Erythroblast (primary cell): ENCODE measurements around the gene FUOM.

Source experiments
- DNase-seq, 2 experiments: peaks; one replicate each; lab custom pipeline; 2025; lab: John Stamatoyannopoulos, UW
- GATA1 ChIP-seq: IDR thresholded peaks from 2 replicates; pipeline ENCODE4 v1.6.1; 2011; ENCODE audit warnings: low read depth, mild to moderate bottlenecking, control low read depth, low read length, moderate library complexity
- POLR2A ChIP-seq: IDR thresholded peaks from 2 replicates; pipeline ENCODE4 v1.6.1; 2011; ENCODE audit warnings: mild to moderate bottlenecking, low read length

FUOM gene

GRCh38 chr10:133306941-133307379, 50.9 kb downstream of the FUOM start:
- no peak for TF ChIP-seq POLR2A
- TF ChIP-seq GATA1 = no peak
- DNase-seq = peak; percentile 26 to 51

- DNase-seq = no peak
- no peak for TF ChIP-seq POLR2A
- no peak for TF ChIP-seq GATA1
Measured at GRCh38 chr10:133306097-133306476, 51.7 kb downstream of the FUOM start.
